Endodermal cell (in vitro differentiated cells): Measurements from ENCODE around the gene LTBP3. TPM values are rescaled to one million over a fixed set of nuclear protein-coding genes. Genes with fewer than 3 reads are reported as not detected.

Experiments
- DNase-seq: peaks from one replicate; pipeline ENCODE4 v3.0.0-alpha.2; 2017
- H3K27ac ChIP-seq: 2 replicates; pipeline ENCODE4 v1.5.1; 2013; ENCODE audit warnings: mild to moderate bottlenecking, low read depth, low read length, moderate library complexity
- H3K27me3 ChIP-seq: 2 replicates; pipeline ENCODE4 v1.6.1; 2013; ENCODE audit warnings: mild to moderate bottlenecking, low read length, moderate library complexity; ENCODE audit not compliant: insufficient read depth, control insufficient read depth, poor library complexity, severe bottlenecking
- H3K36me3 ChIP-seq: 2 replicates; pipeline ENCODE4 v1.7.0; 2013; ENCODE audit warnings: mild to moderate bottlenecking, low read length, moderate library complexity; ENCODE audit not compliant: control insufficient read depth, insufficient read depth
- H3K4me1 ChIP-seq: one replicate; pipeline ENCODE4 v1.7.0; 2013; ENCODE audit warnings: low read length; ENCODE audit not compliant: control insufficient read depth, insufficient read depth
- H3K4me3 ChIP-seq: 2 replicates; pipeline ENCODE4 v1.5.1; 2013; ENCODE audit warnings: mild to moderate bottlenecking, low read length, moderate library complexity
- H3K9ac ChIP-seq: 2 replicates; pipeline ENCODE4 v1.6.1; 2013; ENCODE audit warnings: mild to moderate bottlenecking, low read length, moderate library complexity; ENCODE audit not compliant: poor library complexity, severe bottlenecking; ENCODE audit errors: extremely low read depth
- H3K9me3 ChIP-seq: 2 replicates; pipeline ENCODE4 v1.6.1; 2013; ENCODE audit warnings: mild to moderate bottlenecking, low read length, moderate library complexity; ENCODE audit not compliant: control insufficient read depth
- H3K27ac Mint-ChIP-seq: 2 replicates; pipeline ENCODE4 v1.8.0; 2020; ENCODE audit warnings: mixed read lengths
- H3K27me3 Mint-ChIP-seq: 2 replicates; pipeline ENCODE4 v1.8.0; 2021; ENCODE audit warnings: mild to moderate bottlenecking, mixed read lengths; ENCODE audit not compliant: insufficient read depth
- H3K36me3 Mint-ChIP-seq: 2 replicates; pipeline ENCODE4 v1.8.0; 2020; ENCODE audit warnings: low read depth, mixed read lengths
- H3K4me1 Mint-ChIP-seq: 2 replicates; pipeline ENCODE4 v1.8.0; 2020; ENCODE audit warnings: mixed read lengths
- H3K4me3 Mint-ChIP-seq: 2 replicates; pipeline ENCODE4 v1.8.0; 2020; ENCODE audit warnings: mild to moderate bottlenecking, moderate library complexity, mixed read lengths
- H3K9me3 Mint-ChIP-seq: 2 replicates; pipeline ENCODE4 v1.8.0; 2020; ENCODE audit warnings: mild to moderate bottlenecking, mixed read lengths
- WGBS, 2 experiments: methylation state at CpG; one replicate each; pipeline versions ENCODE4 v1.1.5 to v1.1.7; 2013; ENCODE audit warnings: missing lambda C conversion rate in 2 of 2, mixed read lengths in 1 of 2; ENCODE audit not compliant: insufficient coverage in 1 of 2, insufficient read length in 1 of 2; 5-methylcytosine and 5-hydroxymethylcytosine counted together
- total RNA-seq, 2 donors: library from RNA; stranded (reverse); fragmentation: NEBNext Ultra II Directional in 1 of 2; extraction: Animal tissue kit (Norgen Biotek cat#: 25700) in 1 of 2; gene quantifications; 2 replicates in 1 of 2; 3 replicates in 1 of 2; pipeline ENCODE4 v1.2.1, GENCODE V29; 2021
- TF ChIP-seq, protein P1 (sequence below): fragments of 200-600 bp; sonication (generic); conservative IDR thresholded peaks from 2 replicates; pipeline ENCODE4 v1.5.0; 2021; ENCODE audit warnings: antibody characterized with exemption, mild to moderate bottlenecking

Gene LTBP3
- total RNA-seq, 2 donors from 2014 or later = 19.7 to 24.2 TPM

DNA sequence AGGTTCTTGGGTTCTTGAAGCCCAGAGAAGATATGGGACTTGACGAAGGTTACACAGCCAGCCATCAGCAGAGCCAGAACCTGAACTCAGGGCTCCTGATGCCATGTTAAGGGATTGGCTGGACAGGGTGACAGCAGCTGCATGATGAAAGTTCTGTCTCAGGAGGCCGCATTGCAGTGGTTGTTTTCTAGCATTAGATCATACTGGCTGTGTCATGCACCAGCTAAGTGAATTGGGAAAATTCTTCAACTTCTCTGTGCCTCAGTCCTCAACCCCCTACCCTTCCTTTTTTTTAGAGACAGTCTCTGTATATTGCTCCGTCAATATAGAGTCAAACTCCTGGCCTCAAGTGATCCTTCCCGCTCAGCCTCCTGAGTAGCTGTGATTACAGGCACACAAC lies 5.4 kb upstream of the LTBP3 start:
- no peak overlapping the region for H3K27ac ChIP-seq
- H3K4me3 Mint-ChIP-seq = no peak overlapping the region
- H3K9me3 Mint-ChIP-seq = no peaks in the 10 kb centered on the region

DNA sequence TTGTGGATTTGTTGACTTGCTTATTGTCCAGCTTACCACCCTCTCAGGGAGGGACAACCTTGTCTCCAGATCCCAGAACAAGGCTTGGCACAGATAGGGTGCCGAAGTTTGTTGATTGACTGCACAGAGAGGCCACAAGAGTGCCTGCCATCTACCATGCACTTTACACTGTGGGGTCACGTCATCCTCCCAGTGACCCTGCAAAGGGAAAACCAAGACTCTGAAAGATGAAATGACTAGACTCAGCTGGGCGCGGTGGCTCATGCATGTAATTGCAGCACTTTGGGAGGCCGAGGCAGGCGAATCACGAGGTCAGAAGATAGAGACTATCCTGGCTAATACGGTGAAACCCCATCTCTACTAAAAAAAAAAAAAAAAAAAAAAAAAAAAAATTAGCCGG lies 4.6 kb upstream of the LTBP3 start:
- no peak overlapping the region for H3K4me3 Mint-ChIP-seq
- no peaks in the 10 kb centered on the region for H3K36me3 ChIP-seq
- no peaks in the 10 kb centered on the region for H3K36me3 Mint-ChIP-seq
- no peak overlapping the region for H3K9ac ChIP-seq
- H3K4me1 ChIP-seq = peaks cover 14% of the 10 kb centered on the region
- 92% methylated on average over 2 to 7 of the region's 9 CpGs for WGBS, 2 experiments
- H3K9me3 Mint-ChIP-seq = no peaks in the 10 kb centered on the region
- peaks cover 11% of the 10 kb centered on the region for H3K4me1 Mint-ChIP-seq
- TF ChIP-seq, protein P1, sequence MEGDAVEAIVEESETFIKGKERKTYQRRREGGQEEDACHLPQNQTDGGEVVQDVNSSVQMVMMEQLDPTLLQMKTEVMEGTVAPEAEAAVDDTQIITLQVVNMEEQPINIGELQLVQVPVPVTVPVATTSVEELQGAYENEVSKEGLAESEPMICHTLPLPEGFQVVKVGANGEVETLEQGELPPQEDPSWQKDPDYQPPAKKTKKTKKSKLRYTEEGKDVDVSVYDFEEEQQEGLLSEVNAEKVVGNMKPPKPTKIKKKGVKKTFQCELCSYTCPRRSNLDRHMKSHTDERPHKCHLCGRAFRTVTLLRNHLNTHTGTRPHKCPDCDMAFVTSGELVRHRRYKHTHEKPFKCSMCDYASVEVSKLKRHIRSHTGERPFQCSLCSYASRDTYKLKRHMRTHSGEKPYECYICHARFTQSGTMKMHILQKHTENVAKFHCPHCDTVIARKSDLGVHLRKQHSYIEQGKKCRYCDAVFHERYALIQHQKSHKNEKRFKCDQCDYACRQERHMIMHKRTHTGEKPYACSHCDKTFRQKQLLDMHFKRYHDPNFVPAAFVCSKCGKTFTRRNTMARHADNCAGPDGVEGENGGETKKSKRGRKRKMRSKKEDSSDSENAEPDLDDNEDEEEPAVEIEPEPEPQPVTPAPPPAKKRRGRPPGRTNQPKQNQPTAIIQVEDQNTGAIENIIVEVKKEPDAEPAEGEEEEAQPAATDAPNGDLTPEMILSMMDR = no peak
- no peaks in the 10 kb centered on the region for H3K9me3 ChIP-seq
- H3K27ac Mint-ChIP-seq = no peak overlapping the region
- no peaks in the 10 kb centered on the region for H3K27me3 ChIP-seq
- H3K4me3 ChIP-seq = no peak overlapping the region
- no peak for DNase-seq
- no peak overlapping the region for H3K27ac ChIP-seq
- peaks cover 24% of the 10 kb centered on the region for H3K27me3 Mint-ChIP-seq

More for the DNA sequence above, 5.4 kb upstream of the LTBP3 start:
- DNase-seq = no peak
- peaks cover 24% of the 10 kb centered on the region for H3K27me3 Mint-ChIP-seq
- Histone ChIP-seq H3K9me3 (no peaks in the 10 kb centered on the region), H3K4me3 (no peak overlapping the region), H3K36me3 (no peaks in the 10 kb centered on the region), H3K9ac (no peak overlapping the region), H3K27me3 (no peaks in the 10 kb centered on the region), H3K4me1 (peaks cover 13% of the 10 kb centered on the region)
- H3K36me3 Mint-ChIP-seq = peaks cover 5% of the 10 kb centered on the region
- H3K4me1 Mint-ChIP-seq = peaks cover 11% of the 10 kb centered on the region
- no peak overlapping the region for H3K27ac Mint-ChIP-seq
- TF ChIP-seq, protein P1 = no peak
- 92% methylated on average over 4 of the region's 4 CpGs for WGBS, 2 experiments

DNA sequence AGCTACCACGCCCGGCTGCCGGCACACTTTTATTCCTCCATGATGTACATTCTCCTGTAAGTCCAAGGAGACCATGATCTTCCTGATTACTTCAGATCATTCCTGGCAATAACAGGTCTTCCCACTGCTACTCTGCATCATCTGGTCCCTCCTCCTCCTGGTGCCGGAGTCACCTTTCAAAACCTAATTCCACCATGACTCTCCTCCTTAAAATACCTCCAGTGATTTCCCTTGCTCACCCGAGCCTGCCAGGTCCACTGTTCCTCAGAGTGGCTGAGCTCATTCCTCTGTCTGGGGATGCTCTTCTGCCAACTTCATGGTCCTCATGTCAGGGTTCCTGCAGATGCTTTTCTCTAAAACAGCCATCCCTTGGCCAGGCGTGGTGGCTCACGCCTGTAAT lies 3.9 kb upstream of the LTBP3 start:
- H3K36me3 ChIP-seq = no peaks in the 10 kb centered on the region
- no peaks in the 10 kb centered on the region for H3K9me3 Mint-ChIP-seq
- H3K27me3 Mint-ChIP-seq = peaks cover 29% of the 10 kb centered on the region
- H3K4me3 Mint-ChIP-seq = no peak overlapping the region
- H3K9me3 ChIP-seq = no peaks in the 10 kb centered on the region
- H3K4me1 Mint-ChIP-seq = peaks cover 16% of the 10 kb centered on the region
- H3K4me1 ChIP-seq = peaks cover 14% of the 10 kb centered on the region
- no peaks in the 10 kb centered on the region for H3K36me3 Mint-ChIP-seq
- H3K27ac ChIP-seq = no peak overlapping the region
- no peaks in the 10 kb centered on the region for H3K27me3 ChIP-seq
- TF ChIP-seq, protein P1 = no peak
- no peak for DNase-seq
- 91 to 93% methylated on average over 7 of the region's 7 CpGs for WGBS, 2 experiments
- no peak overlapping the region for H3K27ac Mint-ChIP-seq
- H3K4me3 ChIP-seq = no peak overlapping the region
- no peak overlapping the region for H3K9ac ChIP-seq
